NT2/D1 (cell line): ENCODE results near the gene TBL1XR1.

Source experiments
- DNase-seq: peaks from one replicate; pipeline ENCODE4 v3.0.0-alpha.2; 2011; ENCODE audit warnings: low read depth, low spot score
- H3K27me3 ChIP-seq: 2 replicates; pipeline ENCODE4 v1.6.0; 2011; ENCODE audit warnings: mild to moderate bottlenecking; ENCODE audit not compliant: insufficient read length, insufficient read depth
- H3K36me3 ChIP-seq: 2 replicates; pipeline ENCODE4 v1.6.1; 2011; ENCODE audit warnings: mild to moderate bottlenecking, low read length, mixed read lengths; ENCODE audit not compliant: insufficient read depth, insufficient read length
- H3K4me1 ChIP-seq: 2 replicates; pipeline ENCODE4 v1.5.1; 2011; ENCODE audit not compliant: insufficient read depth, insufficient read length
- H3K4me3 ChIP-seq: 2 replicates; pipeline ENCODE4 v1.5.1; 2011; ENCODE audit warnings: low read depth; ENCODE audit not compliant: insufficient read length
- H3K9ac ChIP-seq: 2 replicates; pipeline ENCODE4 v1.6.0; 2011; ENCODE audit warnings: low read depth; ENCODE audit not compliant: insufficient read length
- H3K9me3 ChIP-seq: 2 replicates; pipeline ENCODE4 v1.5.1; 2011; ENCODE audit warnings: mild to moderate bottlenecking, low read length; ENCODE audit not compliant: insufficient read depth
- SUZ12 ChIP-seq: IDR thresholded peaks from 2 replicates; pipeline ENCODE4 v1.6.1; 2011; ENCODE audit not compliant: insufficient read length, insufficient read depth; ENCODE audit errors: extremely low read depth
- YY1 ChIP-seq: IDR thresholded peaks from 2 replicates; pipeline ENCODE4 v1.6.1; 2011; ENCODE audit not compliant: insufficient read length, insufficient read depth
- ZNF274 ChIP-seq: IDR thresholded peaks from 2 replicates; pipeline ENCODE4 v1.6.1; 2011; ENCODE audit warnings: mild to moderate bottlenecking, low read depth, low read length

The TBL1XR1 gene

GRCh38 chr3:177098551-177098950 lies 98.7 kb downstream of the TBL1XR1 start:
- H3K9me3 ChIP-seq = no peaks in the 10 kb centered on the region; the same call in 1 of the 2 replicates
- no peaks in the 10 kb centered on the region for H3K4me1 ChIP-seq
- no peaks in the 10 kb centered on the region for H3K36me3 ChIP-seq
- no peaks in the 10 kb centered on the region for H3K27me3 ChIP-seq
- no peak overlapping the region for H3K9ac ChIP-seq
- no peak for DNase-seq
- no peak overlapping the region for H3K4me3 ChIP-seq
- TF ChIP-seq ZNF274 = no peak
- no peak for TF ChIP-seq SUZ12
- no peak for TF ChIP-seq YY1

GRCh38 chr3:177096615-177097014 lies 100.7 kb downstream of the TBL1XR1 start:
- H3K9ac ChIP-seq = no peak overlapping the region
- no peaks in the 10 kb centered on the region; the same call in 1 of the 2 replicates for H3K9me3 ChIP-seq
- no peak overlapping the region for H3K4me3 ChIP-seq
- no peaks in the 10 kb centered on the region for H3K36me3 ChIP-seq
- H3K27me3 ChIP-seq = no peaks in the 10 kb centered on the region
- TF ChIP-seq SUZ12 = no peak
- no peak for TF ChIP-seq ZNF274
- TF ChIP-seq YY1 = no peak
- no peak for DNase-seq
- H3K4me1 ChIP-seq = no peaks in the 10 kb centered on the region

GRCh38 chr3:177093966-177094365 lies 103.3 kb downstream of the TBL1XR1 start:
- Histone ChIP-seq H3K9ac (no peak overlapping the region), H3K9me3 (no peaks in the 10 kb centered on the region; the same call in 1 of the 2 replicates), H3K36me3 (no peaks in the 10 kb centered on the region), H3K4me3 (no peak overlapping the region), H3K27me3 (no peaks in the 10 kb centered on the region), H3K4me1 (no peaks in the 10 kb centered on the region)
- TF ChIP-seq YY1 (no peak), SUZ12 (no peak), ZNF274 (no peak)
- no peak for DNase-seq

- no peaks in the 10 kb centered on the region; the same call in 1 of the 2 replicates for H3K9me3 ChIP-seq
- no peaks in the 10 kb centered on the region for H3K36me3 ChIP-seq
Observed at GRCh38 chr3:177089901-177090300, 107.4 kb downstream of the TBL1XR1 start.

GRCh38 chr3:177089110-177089509 lies 108.2 kb downstream of the TBL1XR1 start:
- Histone ChIP-seq H3K4me1 (no peaks in the 10 kb centered on the region), H3K27me3 (no peaks in the 10 kb centered on the region), H3K4me3 (no peak overlapping the region), H3K9ac (no peak overlapping the region), H3K36me3 (peaks cover 6% of the 10 kb centered on the region), H3K9me3 (no peaks in the 10 kb centered on the region)
- peak; percentile 20 for DNase-seq
- TF ChIP-seq YY1 (no peak), ZNF274 (no peak), SUZ12 (no peak)

More at GRCh38 chr3:177089901-177090300, 107.4 kb downstream of the TBL1XR1 start:
- TF ChIP-seq SUZ12 (no peak), YY1 (no peak), ZNF274 (no peak)
- Histone ChIP-seq H3K9ac (no peak overlapping the region), H3K27me3 (no peaks in the 10 kb centered on the region), H3K4me1 (no peaks in the 10 kb centered on the region), H3K4me3 (no peak overlapping the region)
- DNase-seq = no peak

GRCh38 chr3:177085794-177086193 lies 111.5 kb downstream of the TBL1XR1 start:
- H3K4me1 ChIP-seq = no peaks in the 10 kb centered on the region
- DNase-seq = no peak
- TF ChIP-seq ZNF274 = no peak
- TF ChIP-seq SUZ12 = no peak
- TF ChIP-seq YY1 = no peak
- no peaks in the 10 kb centered on the region for H3K9me3 ChIP-seq
- H3K27me3 ChIP-seq = no peaks in the 10 kb centered on the region
- no peak overlapping the region for H3K4me3 ChIP-seq
- H3K36me3 ChIP-seq = peaks cover 6% of the 10 kb centered on the region
- no peak overlapping the region for H3K9ac ChIP-seq

GRCh38 chr3:177084616-177085015 lies 112.7 kb downstream of the TBL1XR1 start:
- Histone ChIP-seq H3K27me3 (no peaks in the 10 kb centered on the region), H3K4me1 (no peaks in the 10 kb centered on the region), H3K9me3 (no peaks in the 10 kb centered on the region), H3K36me3 (peaks cover 6% of the 10 kb centered on the region), H3K9ac (no peak overlapping the region), H3K4me3 (no peak overlapping the region)
- no peak for DNase-seq
- TF ChIP-seq ZNF274 = no peak
- TF ChIP-seq SUZ12 = no peak
- TF ChIP-seq YY1 = no peak

GRCh38 chr3:177080122-177080521 lies 117.2 kb downstream of the TBL1XR1 start:
- Histone ChIP-seq H3K27me3 (no peaks in the 10 kb centered on the region), H3K36me3 (peaks cover 13% of the 10 kb centered on the region), H3K4me3 (no peak overlapping the region), H3K9me3 (no peaks in the 10 kb centered on the region), H3K9ac (no peak overlapping the region), H3K4me1 (no peaks in the 10 kb centered on the region)
- DNase-seq = no peak
- no peak for TF ChIP-seq SUZ12
- TF ChIP-seq ZNF274 = no peak
- TF ChIP-seq YY1 = no peak
